Activated CD8-positive, alpha-beta memory T cell treated with anti-CD3 and anti-CD28 coated beads, Interleukin-2, amount 50 U/mL, for 24 hours (primary cell): Measurements from ENCODE around the gene ELL2.
"Not testable (repeated sequence)": the region's sequence is repeated elsewhere in the genome, so short reads cannot be mapped to it uniquely, and the experiment has no call there.

Experiments used
- DNase-seq: peaks from one replicate; pipeline ENCODE4 v3.0.0-alpha.2; 2020; ENCODE audit errors: extremely low read depth

Gene ELL2

GRCh38 chr5:95859661-95860060 lies 102.0 kb downstream of the ELL2 start:
- DNase-seq = no peak

- peak; percentile 87 for DNase-seq
These were observed 102.7 kb downstream of the ELL2 start for GRCh38 chr5:95858661-95859595.

GRCh38 chr5:95858023-95858461 lies 103.6 kb downstream of the ELL2 start:
- no peak for DNase-seq

GRCh38 chr5:95857185-95857945 lies 104.3 kb downstream of the ELL2 start:
- DNase-seq = no peak

- no peak for DNase-seq
These were observed 105.1 kb downstream of the ELL2 start for GRCh38 chr5:95856501-95856981.

- DNase-seq = no peak
These were observed 108.2 kb downstream of the ELL2 start for GRCh38 chr5:95853490-95853889.

GRCh38 chr5:95852567-95852966 lies 109.1 kb downstream of the ELL2 start:
- DNase-seq = no peak

GRCh38 chr5:95851141-95851540 lies 110.5 kb downstream of the ELL2 start:
- DNase-seq = not testable (repeated sequence)

- DNase-seq = no peak
These were observed 111.2 kb downstream of the ELL2 start for GRCh38 chr5:95850391-95850894.

GRCh38 chr5:95848701-95849100 lies 113.0 kb downstream of the ELL2 start:
- no peak for DNase-seq

- DNase-seq = no peak
These were observed 114.4 kb downstream of the ELL2 start for GRCh38 chr5:95847261-95847592.

GRCh38 chr5:95846554-95847260 lies 114.9 kb downstream of the ELL2 start:
- no peak for DNase-seq

- DNase-seq = no peak
These were observed 116.3 kb downstream of the ELL2 start for GRCh38 chr5:95845391-95845790.

GRCh38 chr5:95843733-95844223 lies 117.9 kb downstream of the ELL2 start:
- DNase-seq = no peak

- no peak for DNase-seq
These were observed 118.7 kb downstream of the ELL2 start for GRCh38 chr5:95842854-95843544.

GRCh38 chr5:95841914-95842812 lies 119.5 kb downstream of the ELL2 start:
- DNase-seq = no peak

- DNase-seq = no peak
These were observed 120.5 kb downstream of the ELL2 start for GRCh38 chr5:95840956-95841705.

- no peak for DNase-seq
These were observed 122.0 kb downstream of the ELL2 start for GRCh38 chr5:95839658-95840057.

- no peak for DNase-seq
These were observed 123.1 kb downstream of the ELL2 start for GRCh38 chr5:95838556-95838955.
